Measurements from ENCODE around the gene COL8A1. TPM values are rescaled to one million over a fixed set of nuclear protein-coding genes. Genes with fewer than 3 reads are reported as not detected.
A peak's percentile ranks its signal among the peaks of the same experiment; 100 is the strongest.

Gene COL8A1
- total and polyA plus RNA-seq, 2 donors (not counting 1 experiment from before 2014, with no cell fraction given), result 0.12 TPM; not detected in 1

- Histone ChIP-seq H2AFZ (ENCODE audit: insufficient read depth, low read depth, low read length, poor library complexity, severe bottlenecking) (no peak overlapping the region), H3K4me1 (ENCODE audit: control insufficient read depth in 2 of 2, insufficient read depth in 2 of 2, low read length in 2 of 2) (peaks cover 7 to 11% of the 10 kb centered on the region in 2 donors), H3K27me3 (replicated peaks in 1 of 4; ENCODE audit: control extremely low read depth in 1 of 4, control insufficient read depth in 3 of 4, insufficient read depth in 4 of 4, low read length in 3 of 4) (peaks cover 0 to 35% (median 21%) of the 10 kb centered on the region in 4 experiments), H3K4me2 (replicated peaks; ENCODE audit: low read depth, low read length, poor library complexity, severe bottlenecking) (no peak overlapping the region), H4K20me1 (ENCODE audit: control insufficient read depth, insufficient read depth, low read length, poor library complexity, severe bottlenecking) (no peaks in the 10 kb centered on the region), H3K36me3 (replicated peaks in 1 of 2; ENCODE audit: control extremely low read depth in 1 of 2, control insufficient read depth in 1 of 2, extremely low read depth in 1 of 2, insufficient read depth in 2 of 2, low read length in 1 of 2) (no peaks in the 10 kb centered on the region), H3K79me2 (ENCODE audit: control insufficient read depth, insufficient read depth, low read length) (no peaks in the 10 kb centered on the region), H3K9ac (ENCODE audit: low read length) (no peak overlapping the region), H3K4me3 (ENCODE audit: control extremely low read depth in 1 of 5, extremely low read depth in 1 of 5, insufficient read depth in 1 of 5, low read depth in 2 of 5, low read length in 4 of 5) (no peak overlapping the region), H3K27ac (ENCODE audit: low read length in 2 of 2) (no peak overlapping the region), H3K9me3 (ENCODE audit: control extremely low read depth in 1 of 3, control insufficient read depth in 2 of 3, insufficient read depth in 1 of 3, low read length in 2 of 3) (peaks cover 0 to 4% (median 0%) of the 10 kb centered on the region in 3 donors)
- POLR2A ChIA-PET, result no interaction called here
- TF ChIP-seq CTCF (IDR thresholded peaks at IDR 0.05) (no peak), EZH2 (IDR thresholded peaks at IDR 0.05; ENCODE audit: borderline replicate concordance, insufficient read depth, low read depth, low read length, poor library complexity, severe bottlenecking) (no peak)
- Mint-ChIP-seq H3K27ac (no peak overlapping the region), H3K4me1 (peaks cover 8% of the 10 kb centered on the region), H3K9me3 (ENCODE audit: insufficient read depth) (no peaks in the 10 kb centered on the region), H3K27me3 (peaks cover 68% of the 10 kb centered on the region), H3K4me3 (no peak overlapping the region)
- ATAC-seq (ENCODE audit: low read depth) (no peak), DNase-seq (no peak)
- CTCF ChIA-PET, result no interaction called here
- no CpG with 5 or more reads among the region's 6 CpGs for WGBS (ENCODE audit: insufficient coverage)
- intact Hi-C loops (cut with micrococcal nuclease), result no loop called here
These were observed 1.4 kb upstream of the COL8A1 start for GRCh38 chr3:99637016-99637367.

GRCh38 chr3:99637368-99638111 lies 854 bp upstream of the COL8A1 start:
- ChIA-PET CTCF (no interaction called here), POLR2A (no interaction called here)
- H3K9me3 Mint-ChIP-seq (ENCODE audit: insufficient read depth), result no peaks in the 10 kb centered on the region
- H3K79me2 ChIP-seq (ENCODE audit: control insufficient read depth, insufficient read depth, low read length), result no peaks in the 10 kb centered on the region
- ATAC-seq (ENCODE audit: low read depth) (no peak), DNase-seq (no peak)
- H3K4me1 Mint-ChIP-seq, result peaks cover 8% of the 10 kb centered on the region
- H3K9me3 ChIP-seq (ENCODE audit: control extremely low read depth in 1 of 3, control insufficient read depth in 2 of 3, insufficient read depth in 1 of 3, low read length in 2 of 3), result peaks cover 0 to 4% (median 0%) of the 10 kb centered on the region in 3 donors
- no peak overlapping the region for H3K9ac ChIP-seq (ENCODE audit: low read length)
- TF ChIP-seq EZH2 (IDR thresholded peaks at IDR 0.05; ENCODE audit: borderline replicate concordance, insufficient read depth, low read depth, low read length, poor library complexity, severe bottlenecking) (no peak), CTCF (IDR thresholded peaks at IDR 0.05) (no peak)
- H3K27ac Mint-ChIP-seq, result no peak overlapping the region
- H3K27ac ChIP-seq (ENCODE audit: low read length in 2 of 2), result no peak overlapping the region
- peak overlapping the region; percentile 22 for H2AFZ ChIP-seq (ENCODE audit: insufficient read depth, low read depth, low read length, poor library complexity, severe bottlenecking)
- no peak overlapping the region for H3K4me3 Mint-ChIP-seq
- peaks cover 0 to 35% (median 21%) of the 10 kb centered on the region in 4 experiments for H3K27me3 ChIP-seq (replicated peaks in 1 of 4; ENCODE audit: control extremely low read depth in 1 of 4, control insufficient read depth in 3 of 4, insufficient read depth in 4 of 4, low read length in 3 of 4)
- H3K27me3 Mint-ChIP-seq, result peaks cover 70% of the 10 kb centered on the region
- intact Hi-C loops (cut with micrococcal nuclease), result no loop called here
- no peaks in the 10 kb centered on the region for H3K36me3 ChIP-seq (replicated peaks in 1 of 2; ENCODE audit: control extremely low read depth in 1 of 2, control insufficient read depth in 1 of 2, extremely low read depth in 1 of 2, insufficient read depth in 2 of 2, low read length in 1 of 2)
- H4K20me1 ChIP-seq (ENCODE audit: control insufficient read depth, insufficient read depth, low read length, poor library complexity, severe bottlenecking), result no peaks in the 10 kb centered on the region
- 4% methylated on average over 16 of the region's 22 CpGs for WGBS (ENCODE audit: insufficient coverage)
- no peak overlapping the region for H3K4me3 ChIP-seq (ENCODE audit: control extremely low read depth in 1 of 5, extremely low read depth in 1 of 5, insufficient read depth in 1 of 5, low read depth in 2 of 5, low read length in 4 of 5)
- peaks cover 7 to 11% of the 10 kb centered on the region in 2 donors for H3K4me1 ChIP-seq (ENCODE audit: control insufficient read depth in 2 of 2, insufficient read depth in 2 of 2, low read length in 2 of 2)
- no peak overlapping the region for H3K4me2 ChIP-seq (replicated peaks; ENCODE audit: low read depth, low read length, poor library complexity, severe bottlenecking)
